A549 treated with Hydrocortisone at 1 μM for 4 hours (cell line): ENCODE data around the gene IFI44L. TPM values are rescaled to one million over a fixed set of nuclear protein-coding genes. Genes with fewer than 3 reads are reported as not detected.

Experiments
- total RNA-seq: library from RNA; stranded (reverse); fragments of 200-300 nt; extraction: Qiagen RNA extraction; gene quantifications from 5 replicates; pipeline ENCODE4 v1.2.3, GENCODE V29; 2022

The IFI44L gene
- total RNA-seq = 0.08 to 0.28 TPM in 2 of 5 replicates, not detected in the others

GRCh38 chr1:78619803-78620579, at the start of gene IFI44L:
TSS of gene IFI44L (plus strand) at chr1:78620448. CDS start at chr1:78627916, 7,468 bp downstream.

GRCh38 chr1:78649628-78650027, 29.4 kb downstream of the IFI44L start, which contains the start of gene IFI44:
TSS of gene IFI44 (plus strand) at chr1:78649831. CDS start at chr1:78650196, 365 bp downstream.

Other genes with a start within 250 kb of the IFI44L start
- not detected in 5 replicates for gene PTGFR, start 129.5 kb upstream of the IFI44L start, total RNA-seq
- 0.16 to 0.79 TPM (median 0.43 TPM) in 5 replicates for gene IFI44, start 29.4 kb downstream of the IFI44L start, total RNA-seq